ENCODE results near the gene CPNE8. TPM values are rescaled to one million over a fixed set of nuclear protein-coding genes. Genes with fewer than 3 reads are reported as not detected.

CPNE8 gene
- polyA plus RNA-seq, 3 donors from 2014 or later, result 0.76 to 5.2 (median 3.1) TPM

DNA sequence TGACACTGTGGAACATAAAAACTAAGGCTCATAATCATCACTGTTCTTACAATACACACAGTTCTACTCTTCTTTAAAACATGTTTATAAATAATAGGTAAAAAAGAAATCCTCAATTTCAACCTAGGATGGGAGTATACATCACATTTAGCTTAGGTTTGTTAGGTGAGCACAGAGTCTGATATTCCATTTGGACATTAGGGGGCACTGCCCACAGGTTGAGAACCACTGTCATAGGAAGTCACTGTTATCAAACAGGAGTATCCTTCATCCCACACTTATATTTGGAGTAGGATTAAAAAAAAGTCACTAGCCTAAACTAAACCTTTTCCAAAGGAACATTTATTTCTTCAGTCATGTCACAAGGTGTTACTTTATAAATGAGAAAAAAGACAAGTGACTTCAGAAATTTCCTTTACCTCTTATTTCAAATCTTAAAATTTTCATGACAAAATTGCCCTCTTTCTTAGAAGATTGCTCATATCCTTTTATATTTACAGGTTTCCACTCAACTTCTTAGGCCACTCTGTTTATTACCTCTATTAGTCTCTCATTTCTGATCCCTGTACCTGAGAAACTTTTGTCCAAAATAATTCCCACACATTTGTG, 240.6 kb downstream of the CPNE8 start:
- Mint-ChIP-seq H3K4me1 (no peaks in the 10 kb centered on the region), H3K9me3 (peaks cover 2 to 23% (median 20%) of the 10 kb centered on the region in 6 donors), H3K27me3 (ENCODE audit: low read depth in 3 of 3) (no peaks in the 10 kb centered on the region), H3K27ac (no peak overlapping the region), H3K4me3 (no peak overlapping the region), H3K36me3 (peaks cover 12 to 38% (median 13%) of the 10 kb centered on the region in 3 donors)
- DNase-seq, result no peak

DNA sequence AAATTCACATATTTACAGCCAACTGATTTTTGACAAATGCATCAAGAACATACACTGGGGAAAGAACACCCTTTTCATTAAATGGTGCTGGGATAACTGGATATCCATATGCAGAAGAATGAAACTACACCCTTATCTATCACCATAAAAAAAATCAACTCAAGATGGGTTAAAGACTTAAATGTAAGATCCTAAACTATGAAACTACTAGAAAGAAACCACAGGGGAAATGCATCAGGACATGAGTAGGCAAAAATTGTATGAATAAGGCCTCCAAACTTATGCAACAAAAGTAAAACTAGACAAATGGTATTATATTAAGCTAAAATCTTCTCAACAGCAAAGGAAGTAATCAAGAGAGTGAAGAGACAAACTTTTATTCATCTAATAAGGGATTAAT, 242.6 kb downstream of the CPNE8 start:
- H3K4me1 Mint-ChIP-seq, result peaks cover 5 to 7% of the 10 kb centered on the region in 2 donors
- H3K27me3 Mint-ChIP-seq (ENCODE audit: low read depth in 3 of 3), result no peaks in the 10 kb centered on the region
- no peak overlapping the region for H3K27ac Mint-ChIP-seq
- H3K9me3 Mint-ChIP-seq, result peaks cover 9 to 40% (median 33%) of the 10 kb centered on the region in 6 donors
- no peak overlapping the region for H3K4me3 Mint-ChIP-seq
- peaks cover 12 to 46% (median 16%) of the 10 kb centered on the region in 3 donors for H3K36me3 Mint-ChIP-seq
- DNase-seq, result no peak

GRCh38 chr12:38653650-38654049, 251.7 kb downstream of the CPNE8 start:
- no peak overlapping the region for H3K27ac Mint-ChIP-seq
- no peak overlapping the region for H3K4me3 Mint-ChIP-seq
- peaks cover 3 to 12% (median 3%) of the 10 kb centered on the region in 3 donors for H3K36me3 Mint-ChIP-seq
- peaks cover 0 to 4% (median 0%) of the 10 kb centered on the region in 3 donors for H3K27me3 Mint-ChIP-seq (ENCODE audit: low read depth in 3 of 3)
- peaks cover 8 to 11% of the 10 kb centered on the region in 2 donors for H3K4me1 Mint-ChIP-seq
- H3K9me3 Mint-ChIP-seq, result peaks cover 2 to 10% (median 7%) of the 10 kb centered on the region in 6 donors
- no peak for DNase-seq

DNA sequence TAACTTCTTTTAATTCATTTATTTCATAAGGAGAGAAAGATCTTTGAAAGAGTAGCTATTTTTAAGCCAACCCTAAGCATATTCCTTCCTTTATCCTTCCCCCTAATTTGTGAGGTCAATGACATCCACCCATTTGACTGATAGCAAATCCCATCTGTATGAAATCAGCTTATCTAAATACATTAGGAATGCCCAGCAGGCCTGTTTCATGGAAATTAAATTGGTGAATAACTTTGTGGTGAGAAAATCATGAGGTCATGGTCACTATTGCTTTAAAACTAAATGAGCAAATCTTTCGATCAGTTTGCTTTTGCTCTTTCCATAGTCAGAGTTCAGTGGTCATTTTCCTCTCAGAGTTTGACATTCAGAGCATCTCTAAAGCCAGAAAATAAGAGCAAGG, 256.6 kb downstream of the CPNE8 start:
- H3K4me1 Mint-ChIP-seq, result no peaks in the 10 kb centered on the region
- H3K27ac Mint-ChIP-seq, result no peak overlapping the region
- no peak for DNase-seq
- H3K9me3 Mint-ChIP-seq, result peaks cover 0 to 4% (median 0%) of the 10 kb centered on the region in 6 donors
- H3K36me3 Mint-ChIP-seq, result peaks cover 0 to 3% (median 2%) of the 10 kb centered on the region in 3 donors
- H3K4me3 Mint-ChIP-seq, result no peak overlapping the region
- H3K27me3 Mint-ChIP-seq (ENCODE audit: low read depth in 3 of 3), result peaks cover 0 to 2% (median 2%) of the 10 kb centered on the region in 3 donors

DNA sequence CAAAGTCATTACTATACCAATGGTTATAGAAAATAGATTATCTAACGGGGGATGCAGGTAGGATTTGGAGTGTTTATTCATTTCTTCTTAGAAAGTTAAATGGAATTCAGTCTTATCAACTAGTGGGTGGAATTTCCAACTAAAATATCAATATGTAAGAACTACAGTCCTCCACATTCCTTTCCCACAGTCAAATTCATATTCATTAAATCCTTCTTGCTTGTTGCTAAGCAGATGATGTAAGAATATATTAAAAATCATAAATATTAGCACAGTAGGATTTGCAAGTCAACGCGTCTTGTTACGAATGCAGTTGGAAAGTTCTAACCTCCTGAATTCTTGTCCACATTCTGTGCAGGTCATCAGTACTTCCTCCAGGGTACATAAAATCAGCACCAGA, 259.2 kb downstream of the CPNE8 start:
- Mint-ChIP-seq H3K9me3 (peaks cover 0 to 6% (median 3%) of the 10 kb centered on the region in 6 donors), H3K4me3 (no peak overlapping the region), H3K4me1 (no peaks in the 10 kb centered on the region), H3K27me3 (ENCODE audit: low read depth in 3 of 3) (peaks cover 0 to 4% (median 2%) of the 10 kb centered on the region in 3 donors), H3K27ac (no peak overlapping the region), H3K36me3 (no peaks in the 10 kb centered on the region)
- no peak for DNase-seq

DNA sequence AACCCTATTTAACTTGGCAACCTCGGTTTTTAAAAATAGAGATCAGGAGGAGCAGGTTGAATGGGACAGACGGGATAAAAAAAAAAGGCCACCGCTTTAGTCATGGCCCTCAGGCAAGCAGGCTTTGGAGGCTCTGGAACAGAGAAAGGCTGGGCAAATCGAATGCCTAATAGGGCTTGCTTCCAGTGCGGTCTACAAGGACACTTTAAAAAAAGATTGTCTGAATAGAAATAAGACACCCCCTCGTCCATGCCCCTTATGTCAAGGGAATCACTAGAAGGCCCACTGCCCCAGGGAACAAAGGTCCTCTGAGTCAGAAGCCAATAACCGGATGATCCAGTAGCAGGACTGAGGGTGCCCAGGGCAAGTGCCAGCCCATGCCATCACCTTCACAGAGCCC, 265.8 kb downstream of the CPNE8 start:
- peaks cover 0 to 7% (median 0%) of the 10 kb centered on the region in 3 donors for H3K36me3 Mint-ChIP-seq
- H3K27me3 Mint-ChIP-seq (ENCODE audit: low read depth in 3 of 3), result peaks cover 0 to 4% (median 2%) of the 10 kb centered on the region in 3 donors
- no peaks in the 10 kb centered on the region for H3K4me1 Mint-ChIP-seq
- H3K4me3 Mint-ChIP-seq, result no peak overlapping the region
- peaks cover 1 to 24% (median 10%) of the 10 kb centered on the region in 6 donors for H3K9me3 Mint-ChIP-seq
- H3K27ac Mint-ChIP-seq, result no peak overlapping the region
- no peak for DNase-seq

DNA sequence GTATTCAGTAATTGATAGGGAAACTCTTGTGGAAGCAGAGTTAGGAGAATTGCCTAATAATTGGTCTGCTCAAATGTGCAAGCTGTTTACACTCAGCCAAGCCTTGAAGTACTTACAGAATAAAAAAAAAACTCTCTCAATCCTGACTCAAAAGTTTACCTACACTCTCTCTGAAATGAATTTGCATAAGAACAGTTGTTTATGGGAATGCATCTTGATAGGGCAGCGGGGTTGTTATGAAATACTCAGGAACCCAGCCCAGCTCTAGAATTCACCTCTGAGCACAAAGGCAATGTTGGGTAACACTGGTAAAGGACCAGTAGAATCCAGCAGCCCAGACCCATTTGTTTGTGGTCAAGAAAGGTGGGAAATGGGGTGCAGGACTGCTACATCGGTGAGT, 267.0 kb downstream of the CPNE8 start:
- Mint-ChIP-seq H3K36me3 (peaks cover 0 to 10% (median 0%) of the 10 kb centered on the region in 3 donors), H3K27ac (no peak overlapping the region), H3K27me3 (ENCODE audit: low read depth in 3 of 3) (peaks cover 0 to 2% (median 2%) of the 10 kb centered on the region in 3 donors), H3K4me1 (no peaks in the 10 kb centered on the region), H3K9me3 (peaks cover 1 to 24% (median 10%) of the 10 kb centered on the region in 6 donors), H3K4me3 (no peak overlapping the region)
- no peak for DNase-seq

- H3K4me1 Mint-ChIP-seq, result no peaks in the 10 kb centered on the region
- DNase-seq, result no peak
- H3K27ac Mint-ChIP-seq, result no peak overlapping the region
- H3K4me3 Mint-ChIP-seq, result no peak overlapping the region
- H3K36me3 Mint-ChIP-seq, result peaks cover 0 to 10% (median 0%) of the 10 kb centered on the region in 3 donors
- peaks cover 1 to 12% (median 8%) of the 10 kb centered on the region in 6 donors for H3K9me3 Mint-ChIP-seq
- H3K27me3 Mint-ChIP-seq (ENCODE audit: low read depth in 3 of 3), result peaks cover 0 to 2% (median 2%) of the 10 kb centered on the region in 3 donors
These were observed 271.9 kb downstream of the CPNE8 start for GRCh38 chr12:38633511-38633910.

DNA sequence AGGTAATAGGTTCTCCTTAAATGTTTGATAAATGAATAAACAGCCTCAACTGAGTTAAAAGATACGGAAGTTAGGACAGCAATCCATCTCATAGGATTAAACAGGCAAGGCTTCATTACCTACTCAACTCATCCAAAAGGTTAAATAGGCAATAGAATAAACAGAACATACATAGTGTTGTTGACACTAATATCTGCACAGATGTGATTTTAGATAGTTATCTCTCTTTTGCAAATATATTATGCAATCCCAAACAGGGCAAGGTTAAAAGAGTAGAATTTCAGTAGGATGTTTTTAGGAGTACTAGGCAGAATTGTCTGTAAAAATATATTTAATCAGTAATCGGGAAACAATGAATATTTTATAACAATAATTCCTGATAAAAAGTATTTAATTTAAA, 276.3 kb downstream of the CPNE8 start:
- Mint-ChIP-seq H3K4me3 (no peak overlapping the region), H3K27me3 (ENCODE audit: low read depth in 3 of 3) (peaks cover 0 to 2% (median 0%) of the 10 kb centered on the region in 3 donors), H3K36me3 (no peaks in the 10 kb centered on the region), H3K27ac (no peak overlapping the region), H3K9me3 (peaks cover 8 to 13% (median 9%) of the 10 kb centered on the region in 6 donors), H3K4me1 (no peaks in the 10 kb centered on the region)
- no peak for DNase-seq

- Mint-ChIP-seq H3K36me3 (no peaks in the 10 kb centered on the region), H3K4me3 (no peak overlapping the region), H3K27me3 (ENCODE audit: low read depth in 3 of 3) (peaks cover 0 to 2% (median 0%) of the 10 kb centered on the region in 3 donors), H3K4me1 (no peaks in the 10 kb centered on the region), H3K9me3 (peaks cover 8 to 14% (median 10%) of the 10 kb centered on the region in 6 donors), H3K27ac (no peak overlapping the region)
- DNase-seq, result no peak
These were observed 277.1 kb downstream of the CPNE8 start for GRCh38 chr12:38628288-38628687.

DNA sequence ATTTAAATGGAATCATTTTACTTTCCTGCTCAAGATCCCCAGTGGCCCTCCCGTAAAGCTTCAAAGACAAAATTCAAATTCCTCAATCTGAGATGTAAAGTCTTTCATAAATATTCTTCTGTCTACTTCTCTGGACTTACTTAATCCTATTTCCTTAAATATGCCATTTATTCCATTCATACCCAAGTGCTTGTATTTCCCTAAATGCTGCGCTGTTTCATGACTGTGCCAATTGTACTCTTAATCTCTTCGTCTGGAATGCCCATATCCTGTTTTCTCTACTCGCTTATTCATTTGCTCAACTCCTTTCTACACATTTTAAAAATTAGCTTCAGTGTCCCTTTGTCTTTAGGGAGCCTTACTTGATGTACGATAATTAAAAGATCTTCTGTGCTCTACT, 280.1 kb downstream of the CPNE8 start:
- H3K27me3 Mint-ChIP-seq (ENCODE audit: low read depth in 3 of 3), result peaks cover 0 to 2% (median 0%) of the 10 kb centered on the region in 3 donors
- H3K4me1 Mint-ChIP-seq, result no peaks in the 10 kb centered on the region
- peaks cover 9 to 14% (median 10%) of the 10 kb centered on the region in 6 donors for H3K9me3 Mint-ChIP-seq
- H3K36me3 Mint-ChIP-seq, result no peaks in the 10 kb centered on the region
- no peak overlapping the region for H3K4me3 Mint-ChIP-seq
- no peak for DNase-seq
- H3K27ac Mint-ChIP-seq, result no peak overlapping the region

DNA sequence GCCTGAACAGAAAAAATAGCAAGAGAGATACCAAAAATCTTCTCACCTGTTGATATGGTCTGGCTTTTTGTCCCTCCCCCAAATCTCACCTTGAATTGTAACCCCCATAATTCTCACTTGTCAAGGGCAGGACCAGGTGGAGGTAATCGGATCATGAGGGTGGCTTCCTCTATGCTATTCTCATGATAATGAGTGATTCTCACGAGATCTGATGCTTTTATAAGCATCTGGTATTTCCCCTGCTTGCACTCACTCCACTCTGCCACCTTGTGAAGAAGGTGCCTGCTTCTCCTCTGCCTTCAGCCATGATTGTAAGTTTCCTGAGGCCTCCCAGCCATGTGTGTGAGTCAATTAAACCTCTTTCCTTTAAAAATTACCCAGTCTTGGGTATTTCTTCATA, 291.2 kb downstream of the CPNE8 start:
- H3K27ac Mint-ChIP-seq, result no peak overlapping the region
- no peaks in the 10 kb centered on the region for H3K4me1 Mint-ChIP-seq
- no peak overlapping the region for H3K4me3 Mint-ChIP-seq
- no peak for DNase-seq
- peaks cover 2 to 28% (median 8%) of the 10 kb centered on the region in 6 donors for H3K9me3 Mint-ChIP-seq
- peaks cover 0 to 3% (median 0%) of the 10 kb centered on the region in 3 donors for H3K27me3 Mint-ChIP-seq (ENCODE audit: low read depth in 3 of 3)
- H3K36me3 Mint-ChIP-seq, result no peaks in the 10 kb centered on the region

DNA sequence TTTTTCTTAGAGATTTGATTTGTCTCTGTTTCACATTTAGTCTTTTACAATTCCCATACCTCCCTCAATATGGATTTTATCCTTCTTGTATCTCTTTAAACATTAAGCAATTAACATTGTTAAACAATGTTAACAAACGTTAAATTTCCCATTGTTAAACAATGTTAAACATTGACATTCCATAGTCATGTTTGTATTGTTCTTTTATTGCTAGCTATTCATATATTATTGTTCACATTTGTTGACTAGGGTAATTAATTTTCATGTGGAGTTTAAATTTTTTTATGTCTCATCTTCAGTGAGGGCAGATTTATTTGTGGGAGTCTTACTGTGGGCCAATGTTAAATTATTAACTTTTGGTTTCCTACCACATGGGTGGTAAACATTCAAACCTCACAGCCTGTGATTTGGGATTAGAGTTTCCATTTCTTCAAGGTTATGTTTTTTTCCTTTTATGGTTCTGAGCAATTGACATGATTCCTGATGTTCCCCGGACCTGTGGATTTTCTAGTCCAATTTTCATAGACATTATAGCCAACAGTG, 294.5 kb downstream of the CPNE8 start:
- H3K36me3 Mint-ChIP-seq, result no peaks in the 10 kb centered on the region
- peaks cover 2 to 35% (median 12%) of the 10 kb centered on the region in 6 donors for H3K9me3 Mint-ChIP-seq
- DNase-seq, result no peak
- peaks cover 0 to 3% (median 0%) of the 10 kb centered on the region in 3 donors for H3K27me3 Mint-ChIP-seq (ENCODE audit: low read depth in 3 of 3)
- no peaks in the 10 kb centered on the region for H3K4me1 Mint-ChIP-seq
- no peak overlapping the region for H3K4me3 Mint-ChIP-seq
- no peak overlapping the region for H3K27ac Mint-ChIP-seq

DNA sequence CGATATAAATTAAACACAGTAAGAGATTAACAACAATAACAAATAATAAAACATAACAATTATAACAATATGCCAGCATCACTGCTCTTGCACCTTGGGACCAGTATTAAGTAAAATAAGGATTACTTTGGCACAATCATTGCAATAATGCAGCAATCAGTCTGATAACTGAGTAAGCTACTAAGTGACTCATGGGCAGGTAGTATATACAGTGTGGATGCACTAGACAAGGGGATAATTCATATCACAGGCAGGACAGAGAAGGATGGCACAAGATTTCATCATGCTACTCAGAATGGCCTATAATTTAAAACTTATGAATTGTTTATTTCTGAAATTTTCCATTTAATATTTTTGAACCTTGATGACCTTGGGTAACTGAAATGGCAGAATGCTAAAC, 298.1 kb downstream of the CPNE8 start:
- H3K4me3 Mint-ChIP-seq, result no peak overlapping the region
- no peak for DNase-seq
- H3K27me3 Mint-ChIP-seq (ENCODE audit: low read depth in 3 of 3), result peaks cover 0 to 3% (median 0%) of the 10 kb centered on the region in 3 donors
- H3K4me1 Mint-ChIP-seq, result no peaks in the 10 kb centered on the region
- peaks cover 7 to 47% (median 14%) of the 10 kb centered on the region in 6 donors for H3K9me3 Mint-ChIP-seq
- H3K27ac Mint-ChIP-seq, result no peak overlapping the region
- no peaks in the 10 kb centered on the region for H3K36me3 Mint-ChIP-seq
